ENCODE data around the gene NAGS.

The NAGS gene

GRCh38 chr17:43976963-43977837, 27.2 kb upstream of the NAGS start:
- Mint-ChIP-seq H3K36me3 (ENCODE audit: low read depth) (no peaks in the 10 kb centered on the region), H3K9me3 (no peaks in the 10 kb centered on the region), H3K27ac (no peak overlapping the region), H3K27me3 (peaks cover 26% of the 10 kb centered on the region), H3K4me3 (no peak overlapping the region), H3K4me1 (no peaks in the 10 kb centered on the region)
- ATAC-seq (no peak), DNase-seq (no peak)

- Mint-ChIP-seq H3K4me1 (no peaks in the 10 kb centered on the region), H3K36me3 (ENCODE audit: low read depth) (no peaks in the 10 kb centered on the region), H3K27ac (no peak overlapping the region), H3K4me3 (no peak overlapping the region), H3K27me3 (peaks cover 35% of the 10 kb centered on the region), H3K9me3 (no peaks in the 10 kb centered on the region)
- no peak for ATAC-seq
- no peak for DNase-seq
Measured at GRCh38 chr17:43978078-43978477, 26.3 kb upstream of the NAGS start.

GRCh38 chr17:43979011-43979410, 25.4 kb upstream of the NAGS start:
- H3K36me3 Mint-ChIP-seq (ENCODE audit: low read depth), result no peaks in the 10 kb centered on the region
- H3K27ac Mint-ChIP-seq, result no peak overlapping the region
- no peaks in the 10 kb centered on the region for H3K4me1 Mint-ChIP-seq
- ATAC-seq (no peak), DNase-seq (no peak)
- no peaks in the 10 kb centered on the region for H3K9me3 Mint-ChIP-seq
- H3K4me3 Mint-ChIP-seq, result no peak overlapping the region
- peaks cover 39% of the 10 kb centered on the region for H3K27me3 Mint-ChIP-seq

- Mint-ChIP-seq H3K27me3 (peaks cover 43% of the 10 kb centered on the region), H3K4me1 (no peaks in the 10 kb centered on the region)
Measured at GRCh38 chr17:43979671-43980070, 24.8 kb upstream of the NAGS start.

GRCh38 chr17:43982171-43982570, 22.3 kb upstream of the NAGS start:
- Mint-ChIP-seq H3K4me1 (no peaks in the 10 kb centered on the region), H3K36me3 (ENCODE audit: low read depth) (no peaks in the 10 kb centered on the region), H3K9me3 (no peaks in the 10 kb centered on the region), H3K27ac (no peak overlapping the region), H3K27me3 (peaks cover 59% of the 10 kb centered on the region), H3K4me3 (no peak overlapping the region)
- ATAC-seq (no peak), DNase-seq (no peak)

More at GRCh38 chr17:43979671-43980070, 24.8 kb upstream of the NAGS start:
- H3K9me3 Mint-ChIP-seq, result no peaks in the 10 kb centered on the region
- no peak for ATAC-seq
- no peak for DNase-seq
- no peaks in the 10 kb centered on the region for H3K36me3 Mint-ChIP-seq (ENCODE audit: low read depth)
- H3K27ac Mint-ChIP-seq, result no peak overlapping the region
- H3K4me3 Mint-ChIP-seq, result no peak overlapping the region

- no peaks in the 10 kb centered on the region for H3K4me1 Mint-ChIP-seq
- no peaks in the 10 kb centered on the region for H3K9me3 Mint-ChIP-seq
- ATAC-seq (no peak), DNase-seq (no peak)
- H3K36me3 Mint-ChIP-seq (ENCODE audit: low read depth), result no peaks in the 10 kb centered on the region
- H3K27ac Mint-ChIP-seq, result no peak overlapping the region
- no peak overlapping the region for H3K4me3 Mint-ChIP-seq
- peaks cover 65% of the 10 kb centered on the region for H3K27me3 Mint-ChIP-seq
Measured at GRCh38 chr17:43983196-43983514, 21.3 kb upstream of the NAGS start.

GRCh38 chr17:43983515-43984411, 20.7 kb upstream of the NAGS start:
- H3K4me1 Mint-ChIP-seq, result no peaks in the 10 kb centered on the region
- ATAC-seq, result no peak
- peaks cover 64% of the 10 kb centered on the region for H3K27me3 Mint-ChIP-seq
- DNase-seq, result no peak
- no peaks in the 10 kb centered on the region for H3K9me3 Mint-ChIP-seq
- H3K27ac Mint-ChIP-seq, result no peak overlapping the region
- no peaks in the 10 kb centered on the region for H3K36me3 Mint-ChIP-seq (ENCODE audit: low read depth)
- H3K4me3 Mint-ChIP-seq, result peak overlapping the region; percentile 21

- H3K27me3 Mint-ChIP-seq, result peaks cover 62% of the 10 kb centered on the region
Measured at GRCh38 chr17:43984521-43984920, 19.9 kb upstream of the NAGS start.

GRCh38 chr17:43986225-43986981, 18.0 kb upstream of the NAGS start:
- ATAC-seq, result no peak
- Mint-ChIP-seq H3K27ac (no peak overlapping the region), H3K27me3 (peaks cover 56% of the 10 kb centered on the region)

More at GRCh38 chr17:43984521-43984920, 19.9 kb upstream of the NAGS start:
- H3K9me3 Mint-ChIP-seq, result no peaks in the 10 kb centered on the region
- no peaks in the 10 kb centered on the region for H3K4me1 Mint-ChIP-seq
- no peak overlapping the region for H3K27ac Mint-ChIP-seq
- H3K36me3 Mint-ChIP-seq (ENCODE audit: low read depth), result no peaks in the 10 kb centered on the region
- ATAC-seq, result no peak
- H3K4me3 Mint-ChIP-seq, result no peak overlapping the region
- no peak for DNase-seq

GRCh38 chr17:43987131-43988021, 17.0 kb upstream of the NAGS start:
- Mint-ChIP-seq H3K9me3 (no peaks in the 10 kb centered on the region), H3K27ac (no peak overlapping the region), H3K27me3 (peaks cover 46% of the 10 kb centered on the region), H3K4me1 (no peaks in the 10 kb centered on the region), H3K4me3 (no peak overlapping the region), H3K36me3 (ENCODE audit: low read depth) (no peaks in the 10 kb centered on the region)
- DNase-seq (no peak), ATAC-seq (no peak)

More at GRCh38 chr17:43986225-43986981, 18.0 kb upstream of the NAGS start:
- Mint-ChIP-seq H3K36me3 (ENCODE audit: low read depth) (no peaks in the 10 kb centered on the region), H3K9me3 (no peaks in the 10 kb centered on the region), H3K4me1 (no peaks in the 10 kb centered on the region), H3K4me3 (no peak overlapping the region)
- no peak for DNase-seq

- no peak for ATAC-seq
- Mint-ChIP-seq H3K27me3 (peaks cover 37% of the 10 kb centered on the region), H3K9me3 (no peaks in the 10 kb centered on the region), H3K27ac (no peak overlapping the region), H3K4me1 (no peaks in the 10 kb centered on the region), H3K36me3 (ENCODE audit: low read depth) (no peaks in the 10 kb centered on the region), H3K4me3 (no peak overlapping the region)
- DNase-seq, result no peak
Measured at GRCh38 chr17:43988301-43988700, 16.1 kb upstream of the NAGS start.

- DNase-seq (no peak), ATAC-seq (no peak)
- Mint-ChIP-seq H3K27me3 (peaks cover 27% of the 10 kb centered on the region), H3K36me3 (ENCODE audit: low read depth) (no peaks in the 10 kb centered on the region), H3K27ac (no peak overlapping the region), H3K9me3 (no peaks in the 10 kb centered on the region), H3K4me1 (no peaks in the 10 kb centered on the region), H3K4me3 (no peak overlapping the region)
Measured at GRCh38 chr17:43992641-43993040, 11.8 kb upstream of the NAGS start.

GRCh38 chr17:43994272-43995149, 9.9 kb upstream of the NAGS start:
- Mint-ChIP-seq H3K4me3 (no peak overlapping the region), H3K27me3 (peaks cover 20% of the 10 kb centered on the region), H3K27ac (no peak overlapping the region), H3K36me3 (ENCODE audit: low read depth) (no peaks in the 10 kb centered on the region), H3K9me3 (no peaks in the 10 kb centered on the region), H3K4me1 (no peaks in the 10 kb centered on the region)
- ATAC-seq (peak; percentile 82), DNase-seq (peak; percentile 72)

Measured in activated naive CD8-positive, alpha-beta T cell treated with anti-CD3 and anti-CD28 coated beads, Interleukin-2, amount 50 U/mL, for 24 hours (primary cell).